Superior temporal gyrus (tissue), 1 donor: ENCODE results near the gene PDXP.
"Not testable (repeated sequence)": the region's sequence is repeated elsewhere in the genome, so short reads cannot be mapped to it uniquely, and the experiment has no call there.

Experiments
- DNase-seq: peaks from one replicate; pipeline ENCODE4 v3.0.0-alpha.2; 2016; ENCODE audit errors: extremely low spot score

PDXP gene

DNA sequence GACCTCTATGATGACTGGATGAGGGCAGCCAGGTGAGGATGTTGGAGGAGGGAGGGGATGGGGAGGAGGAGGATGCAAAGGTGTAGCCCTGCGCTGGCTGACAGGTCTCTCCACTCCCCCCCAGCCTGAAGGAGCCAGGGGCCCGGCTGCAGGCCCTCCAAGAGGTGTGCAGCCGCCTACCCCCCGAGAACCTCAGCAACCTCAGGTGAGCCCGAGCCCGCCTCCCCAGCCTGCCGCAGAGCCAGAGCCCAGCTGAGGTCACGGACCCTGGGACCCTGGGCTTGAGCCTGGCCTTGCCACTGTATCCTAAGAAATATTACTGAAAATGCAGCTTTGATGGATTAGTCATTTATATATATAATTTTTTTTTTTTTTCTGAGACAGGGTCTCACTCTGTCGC, 11.2 kb upstream of the PDXP start:
- no peak for DNase-seq

DNA sequence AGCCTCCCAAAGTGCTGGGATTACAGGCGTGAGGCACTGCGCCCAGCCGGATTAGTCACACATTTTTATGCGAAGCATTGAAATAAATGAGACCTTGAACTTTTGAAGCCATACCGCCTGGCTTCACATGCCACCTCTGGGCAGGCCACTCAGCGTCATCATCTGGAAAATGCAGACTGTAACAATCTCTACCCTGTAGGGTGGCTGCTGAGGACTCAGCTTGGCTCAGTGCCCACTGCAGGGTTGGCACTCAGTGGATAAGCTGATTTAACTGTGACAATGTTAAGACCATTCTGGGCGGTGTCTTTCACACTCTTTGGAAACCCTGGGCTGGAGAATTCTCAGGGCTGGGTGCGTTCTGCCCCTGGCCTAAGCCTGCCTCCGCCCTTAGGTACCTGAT, 10.6 kb upstream of the PDXP start:
- DNase-seq, result no peak

DNA sequence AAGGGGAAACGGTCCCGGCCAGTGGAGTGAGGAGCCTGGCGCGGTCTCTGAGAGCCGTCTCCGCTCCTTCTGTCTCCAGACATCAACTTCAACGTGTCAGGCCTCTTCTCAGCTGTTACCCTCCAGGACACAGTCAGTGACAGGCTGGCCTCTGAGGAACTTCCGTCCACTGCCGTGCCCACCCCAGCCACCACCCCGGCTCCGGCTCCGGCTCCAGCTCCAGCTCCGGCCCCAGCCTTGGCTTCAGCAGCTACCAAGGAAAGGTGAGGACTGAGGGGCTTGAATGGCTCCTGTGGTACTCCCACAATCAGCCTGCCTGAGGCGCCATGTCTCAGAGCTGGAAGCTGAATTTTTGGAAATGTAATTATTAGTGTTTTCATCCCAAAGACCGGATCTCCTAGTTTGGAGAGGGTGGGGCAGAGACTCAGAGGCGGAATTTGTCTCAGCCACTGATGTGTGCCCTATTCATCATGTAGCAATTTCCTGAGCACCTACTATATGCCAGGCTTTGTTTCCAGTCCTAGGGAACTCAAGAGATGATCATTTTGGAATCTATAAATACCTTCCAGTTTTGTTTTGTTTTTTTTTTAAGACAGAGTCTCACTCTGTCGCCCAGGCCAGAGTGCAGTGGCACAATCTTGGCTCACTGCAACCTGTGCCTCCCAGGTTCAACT, 7.9 kb upstream of the PDXP start:
- DNase-seq, result no peak

DNA sequence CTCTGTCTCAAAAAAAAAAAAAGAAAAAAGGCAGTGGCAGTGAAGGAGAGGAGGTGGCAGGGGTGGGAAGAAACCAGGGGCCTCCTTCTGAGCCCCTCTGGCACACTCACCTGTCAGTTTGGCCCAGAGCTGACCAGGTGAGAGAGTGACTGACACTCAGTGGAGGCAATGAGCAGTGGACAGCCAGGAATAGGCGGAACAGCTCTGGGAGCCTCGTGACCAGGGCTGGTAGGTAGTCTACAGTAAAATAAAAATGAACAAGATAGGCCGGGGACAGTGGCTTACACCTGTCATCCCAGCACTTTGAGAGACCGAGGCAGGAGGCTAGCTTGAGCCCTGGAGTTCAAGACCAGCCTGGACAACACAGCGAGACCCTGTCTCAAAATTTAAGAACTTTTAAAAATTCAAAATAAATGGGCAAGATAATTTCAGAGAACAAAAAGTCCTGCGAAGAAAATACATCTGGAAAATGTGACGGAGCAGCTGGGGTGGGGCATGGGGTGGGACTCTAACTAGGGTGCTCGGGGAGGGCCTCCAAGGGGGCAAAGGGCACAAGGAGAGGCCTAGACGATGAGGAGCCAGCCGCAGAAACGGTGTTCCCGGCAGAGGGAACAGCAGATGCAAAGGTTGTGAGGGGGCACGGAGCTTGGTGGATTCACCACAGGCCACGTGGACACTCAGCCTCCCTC, 3.8 kb upstream of the PDXP start:
- no peak for DNase-seq

DNA sequence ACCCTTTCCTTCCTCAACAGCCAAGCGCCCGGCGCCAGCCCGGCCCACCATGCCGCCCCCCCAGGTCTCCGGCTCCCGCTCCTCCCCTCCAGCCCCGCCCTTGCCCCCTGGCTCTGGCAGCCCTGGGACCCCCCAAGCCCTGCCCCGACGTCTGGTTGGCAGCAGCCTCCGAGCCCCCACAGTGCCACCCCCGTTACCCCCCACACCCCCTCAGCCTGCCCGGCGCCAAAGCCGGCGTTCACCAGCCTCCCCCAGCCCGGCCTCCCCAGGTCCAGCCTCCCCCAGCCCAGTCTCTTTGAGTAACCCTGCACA, 3.3 kb upstream of the PDXP start:
- DNase-seq, result no peak

DNA sequence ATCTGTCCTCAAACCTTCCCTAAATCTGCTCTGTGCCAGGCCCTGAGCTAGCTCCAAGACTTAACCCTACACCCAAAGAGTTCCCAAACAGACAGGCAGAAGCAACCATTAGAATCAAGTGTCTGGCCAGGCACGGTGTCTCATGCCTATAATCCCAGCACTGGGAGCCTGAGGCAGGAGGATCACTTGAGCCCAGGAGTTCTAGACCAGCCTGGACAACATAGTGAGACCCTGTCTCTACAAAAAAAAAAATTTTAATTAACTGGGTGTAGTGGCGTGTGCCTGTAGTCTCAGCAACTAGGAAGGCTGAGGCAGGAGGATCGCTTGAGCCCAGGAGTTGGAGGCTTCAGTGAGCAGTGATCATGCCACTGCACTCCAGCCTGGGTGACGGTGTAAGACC, 1.9 kb upstream of the PDXP start:
- DNase-seq, result not testable (repeated sequence)

DNA sequence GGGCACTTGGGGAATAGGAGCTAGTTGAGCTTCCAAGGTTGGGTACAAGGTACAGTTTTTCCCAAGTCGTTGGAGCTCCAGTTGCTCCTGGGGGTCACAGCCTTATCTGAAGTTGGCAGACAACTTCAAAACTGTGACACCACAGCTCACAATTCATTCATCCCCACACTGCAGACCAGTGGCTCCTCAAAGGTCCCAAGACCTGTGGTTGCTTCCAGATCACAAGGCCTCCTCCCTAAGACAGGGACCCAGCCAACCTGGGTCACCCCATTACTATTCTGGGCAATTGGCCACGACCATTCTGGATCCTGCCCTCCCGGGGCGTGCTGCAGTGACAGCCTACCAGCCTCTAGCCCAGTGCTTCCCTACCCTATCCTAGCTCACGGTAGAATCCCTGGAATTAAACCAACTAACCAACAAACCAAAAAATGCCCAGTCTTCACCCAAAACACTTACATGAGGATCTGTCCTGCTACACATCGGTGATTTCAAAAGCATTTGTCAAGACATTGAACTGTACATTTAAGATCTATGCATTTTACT, 862 bp upstream of the PDXP start:
- no peak for DNase-seq

DNA sequence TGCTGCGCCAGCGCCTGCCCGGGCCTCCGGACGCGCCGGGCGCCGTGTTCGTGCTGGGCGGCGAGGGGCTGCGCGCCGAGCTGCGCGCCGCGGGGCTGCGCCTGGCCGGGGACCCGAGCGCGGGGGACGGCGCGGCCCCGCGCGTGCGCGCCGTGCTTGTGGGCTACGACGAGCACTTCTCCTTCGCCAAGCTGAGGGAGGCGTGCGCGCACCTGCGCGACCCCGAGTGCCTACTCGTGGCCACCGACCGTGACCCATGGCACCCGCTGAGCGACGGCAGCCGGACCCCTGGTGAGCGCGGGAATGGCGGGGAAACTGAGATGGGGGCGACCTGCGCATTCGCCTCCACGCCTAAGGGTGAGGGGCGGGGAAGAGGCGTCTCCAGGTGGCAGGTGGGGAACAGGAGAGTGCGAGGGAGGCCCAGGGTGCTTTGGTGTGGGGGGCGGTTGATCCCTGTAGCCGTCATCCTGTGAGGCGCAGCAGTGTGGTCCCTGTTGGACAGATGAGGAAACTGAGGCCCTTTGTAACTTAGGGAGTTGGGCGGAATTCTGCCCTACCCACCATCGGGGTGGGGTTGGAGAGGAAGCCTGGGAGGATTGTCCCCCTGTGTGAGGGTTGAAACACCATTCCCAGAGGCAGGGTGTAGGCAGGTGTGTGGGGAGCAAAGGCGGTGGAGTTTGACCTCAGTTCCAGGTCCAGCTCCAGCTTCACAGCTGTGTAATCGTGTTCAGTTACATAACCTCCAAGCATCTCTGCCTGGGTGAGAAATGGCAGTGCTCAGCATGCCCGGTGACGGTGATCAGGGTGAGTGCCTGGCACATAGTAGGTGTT, 758 bp downstream of the PDXP start:
- DNase-seq, result no peak

DNA sequence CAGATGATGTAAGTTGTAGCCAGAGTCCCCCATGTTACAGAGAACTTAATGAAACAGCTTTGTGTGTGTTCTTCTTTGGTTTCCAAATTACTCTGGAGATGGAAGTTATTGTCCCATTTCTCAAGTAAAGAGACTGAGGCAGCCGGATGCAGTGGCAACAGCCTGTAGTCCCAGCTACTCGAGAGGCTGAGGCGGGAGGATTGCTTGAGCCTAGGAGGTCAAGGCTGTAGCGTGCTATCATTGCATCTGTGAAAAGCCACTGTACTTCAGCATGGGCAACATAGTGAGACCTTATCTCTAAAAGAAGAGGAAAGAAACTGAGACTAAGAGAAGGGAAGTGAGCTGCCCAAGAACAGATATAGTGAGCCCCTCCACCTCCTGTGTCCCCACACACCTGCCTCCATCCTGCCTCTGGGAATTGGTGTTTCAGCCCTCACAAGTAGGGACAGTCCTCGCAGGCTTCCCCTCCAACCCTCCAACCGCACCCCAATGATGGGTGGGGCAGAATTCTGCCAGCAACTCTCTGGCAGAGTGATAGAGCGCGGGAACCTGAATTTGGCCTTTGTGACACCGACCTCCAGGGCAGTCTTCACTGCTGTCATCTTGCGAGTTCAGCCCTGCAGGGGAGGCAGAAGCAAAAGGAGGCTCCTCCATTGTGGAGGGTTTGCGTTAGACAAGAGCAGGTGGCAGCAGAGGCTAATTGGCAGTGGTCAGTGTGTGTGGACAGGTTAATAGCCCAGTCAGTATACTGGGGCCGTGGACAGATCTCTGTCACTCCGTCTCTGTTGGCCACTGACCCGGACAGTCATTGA, 1.6 kb downstream of the PDXP start:
- DNase-seq, result no peak

DNA sequence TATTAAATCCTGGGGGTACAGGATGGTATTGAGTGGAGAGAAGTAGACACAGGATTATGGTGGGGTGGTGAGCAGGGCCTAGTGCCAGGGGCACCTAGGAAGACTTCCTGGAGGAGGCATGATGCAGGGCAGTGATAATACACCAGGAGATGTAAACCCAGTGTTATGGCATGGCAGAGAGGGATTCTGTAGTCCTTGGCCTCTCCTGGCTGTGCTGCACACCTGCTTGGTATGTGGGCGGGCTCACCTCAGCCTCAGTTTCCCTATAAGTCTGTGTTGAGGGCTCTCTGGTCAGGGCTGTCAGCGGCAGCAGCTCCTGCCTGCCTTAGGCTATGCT, 2.2 kb downstream of the PDXP start:
- no peak for DNase-seq

DNA sequence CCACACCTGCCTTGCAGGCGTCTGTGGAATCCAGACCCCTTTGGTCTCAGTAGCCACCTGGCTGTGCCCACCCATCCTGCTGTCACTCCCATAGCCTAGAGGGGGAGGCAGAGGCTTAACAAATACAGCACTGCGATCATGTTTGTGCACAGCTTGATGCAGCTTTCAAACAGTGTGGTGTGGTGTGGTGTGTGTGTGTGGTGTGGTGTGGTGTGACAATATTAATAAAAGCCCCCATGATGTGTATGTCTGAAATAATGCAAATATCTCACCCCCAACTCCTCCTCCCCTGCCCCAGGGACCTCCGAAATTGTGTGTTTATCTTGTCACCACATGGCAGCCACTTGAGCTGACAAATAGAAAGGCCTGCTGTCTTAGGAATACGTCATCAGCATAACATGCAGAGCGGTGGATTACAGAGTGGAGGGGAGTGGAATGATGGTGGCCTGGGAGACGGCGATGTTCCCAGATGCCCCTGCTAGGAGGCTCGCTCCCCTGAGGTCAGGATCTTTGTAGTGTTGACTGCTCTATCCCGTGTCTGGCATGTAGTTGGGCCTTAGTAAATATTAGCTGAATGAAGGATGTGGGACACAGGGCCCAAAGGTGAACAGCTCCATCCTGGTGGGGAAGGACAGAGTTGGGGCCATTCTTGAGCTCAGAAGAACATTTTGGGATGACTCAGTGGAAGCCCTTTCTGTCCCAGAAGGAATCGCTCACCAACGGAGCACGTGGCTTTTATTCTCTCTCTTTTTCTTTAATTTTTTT, 2.8 kb downstream of the PDXP start:
- peak; percentile 71 for DNase-seq

DNA sequence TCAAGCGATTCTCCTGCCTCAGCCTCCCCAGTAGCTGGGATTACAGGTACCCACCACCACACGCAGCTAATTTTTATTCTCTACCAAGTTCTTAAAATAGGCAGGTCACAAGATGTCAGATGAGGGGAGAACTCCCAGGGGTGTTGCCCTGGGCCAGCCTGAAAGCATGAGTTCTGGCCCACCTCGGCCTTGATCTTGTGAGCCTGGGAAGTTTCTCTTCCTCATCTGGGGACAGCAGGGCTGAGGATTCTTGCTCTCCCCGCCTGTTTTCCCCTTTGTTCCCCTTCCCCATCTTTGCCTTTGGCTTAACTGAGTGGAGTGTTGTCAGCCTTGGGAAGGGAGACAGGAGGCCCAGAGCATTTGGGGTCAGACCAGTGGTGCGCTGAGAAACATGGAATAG, 3.5 kb downstream of the PDXP start:
- DNase-seq, result no peak

DNA sequence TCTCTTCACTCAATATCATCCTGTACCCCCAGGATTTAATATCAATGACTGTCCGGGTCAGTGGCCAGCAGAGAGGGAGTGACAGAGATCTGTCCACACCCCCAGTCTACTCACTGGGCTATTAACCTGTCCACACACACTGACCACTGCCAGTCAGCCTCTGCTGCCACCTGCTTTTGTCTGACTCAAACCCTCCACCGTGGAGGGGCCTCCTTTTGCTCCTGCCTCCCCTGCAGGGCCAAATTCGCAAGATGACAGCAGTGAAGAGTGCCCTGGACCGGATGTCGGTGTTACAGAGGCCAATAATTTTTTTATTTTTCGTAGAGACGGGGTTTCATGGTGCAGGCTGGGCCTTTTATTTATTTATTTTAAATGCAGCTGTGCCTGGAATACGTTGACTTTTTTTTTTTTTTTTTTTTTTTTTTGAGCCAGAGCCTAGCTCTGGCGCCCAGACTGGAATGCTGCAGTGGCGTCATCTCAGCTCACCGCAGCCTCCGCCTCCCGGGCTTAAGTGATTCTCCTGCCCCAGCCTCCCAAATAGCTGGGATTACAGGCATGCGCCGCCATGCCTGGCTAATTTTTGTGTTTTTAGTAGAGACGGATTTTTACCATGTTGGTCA, 5.1 kb downstream of the PDXP start:
- DNase-seq, result no peak

DNA sequence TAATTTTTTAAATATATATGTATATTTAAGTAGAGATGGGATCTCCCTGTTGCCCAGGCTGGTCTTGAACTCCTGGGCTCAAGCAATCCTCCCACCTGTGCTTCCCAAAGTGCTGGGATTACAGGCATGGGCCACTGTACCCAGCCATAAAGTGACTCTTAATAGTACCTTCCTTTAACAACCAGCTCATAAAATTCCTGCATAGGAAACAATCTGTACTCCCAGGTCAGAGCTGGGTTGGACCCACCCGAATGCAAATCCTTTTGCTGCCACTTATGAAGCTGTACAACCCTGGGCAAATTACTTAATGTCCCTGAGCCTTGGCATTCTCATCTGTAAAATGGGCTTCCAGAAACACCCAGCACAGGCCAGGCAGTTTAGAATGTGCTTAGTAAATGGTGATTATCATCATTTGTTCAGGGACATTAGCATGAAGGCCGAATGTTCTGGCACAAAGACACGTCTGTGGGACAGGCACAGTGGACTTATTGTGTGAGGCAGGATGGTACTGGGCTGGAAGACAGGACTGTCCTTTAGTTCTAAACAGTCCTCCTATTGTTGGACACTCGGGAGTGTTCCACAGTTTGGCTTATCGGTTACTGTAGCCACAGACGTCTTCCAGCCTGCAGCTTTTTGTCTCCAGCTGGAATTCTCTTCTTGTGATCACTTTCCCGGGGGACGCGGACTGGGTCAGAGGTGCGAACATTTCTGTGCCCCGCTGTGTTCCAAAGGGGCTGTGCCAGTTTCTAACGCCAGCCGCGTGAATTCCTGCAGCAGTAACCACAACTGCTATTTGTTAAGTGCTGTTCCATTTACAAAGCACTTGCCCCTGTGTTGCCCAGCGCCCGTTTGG, 6.0 kb downstream of the PDXP start:
- peak; percentile 96 for DNase-seq

DNA sequence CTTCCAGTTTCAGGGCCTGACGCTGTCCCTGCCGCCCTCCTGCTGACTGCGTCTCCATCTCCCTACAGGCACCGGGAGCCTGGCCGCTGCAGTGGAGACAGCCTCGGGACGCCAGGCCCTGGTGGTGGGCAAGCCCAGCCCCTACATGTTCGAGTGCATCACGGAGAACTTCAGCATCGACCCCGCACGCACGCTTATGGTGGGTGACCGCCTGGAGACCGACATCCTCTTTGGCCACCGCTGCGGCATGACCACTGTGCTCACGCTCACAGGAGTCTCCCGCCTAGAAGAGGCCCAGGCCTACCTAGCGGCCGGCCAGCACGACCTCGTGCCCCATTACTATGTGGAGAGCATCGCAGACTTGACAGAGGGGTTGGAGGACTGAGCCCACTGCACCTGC, 7.0 kb downstream of the PDXP start:
- no peak for DNase-seq

DNA sequence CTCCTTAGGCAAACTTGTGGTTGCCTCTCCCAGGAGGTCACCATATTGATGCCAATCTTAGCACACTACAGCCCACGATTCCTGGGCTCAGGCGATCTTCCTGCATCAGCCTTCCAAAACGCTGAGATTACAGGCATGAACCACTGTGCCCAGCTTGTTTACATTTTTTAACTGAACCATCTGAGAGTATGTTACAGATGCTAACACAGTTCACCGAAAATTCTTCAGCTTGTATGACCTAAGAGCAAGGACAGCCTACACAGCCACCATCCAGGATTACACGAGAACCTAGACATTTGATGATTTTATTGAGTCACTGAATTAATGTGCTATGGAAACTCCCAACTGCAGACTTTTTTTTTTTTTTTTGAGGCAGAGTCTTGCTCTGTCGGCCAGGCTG, 11.1 kb downstream of the PDXP start:
- DNase-seq, result no peak

DNA sequence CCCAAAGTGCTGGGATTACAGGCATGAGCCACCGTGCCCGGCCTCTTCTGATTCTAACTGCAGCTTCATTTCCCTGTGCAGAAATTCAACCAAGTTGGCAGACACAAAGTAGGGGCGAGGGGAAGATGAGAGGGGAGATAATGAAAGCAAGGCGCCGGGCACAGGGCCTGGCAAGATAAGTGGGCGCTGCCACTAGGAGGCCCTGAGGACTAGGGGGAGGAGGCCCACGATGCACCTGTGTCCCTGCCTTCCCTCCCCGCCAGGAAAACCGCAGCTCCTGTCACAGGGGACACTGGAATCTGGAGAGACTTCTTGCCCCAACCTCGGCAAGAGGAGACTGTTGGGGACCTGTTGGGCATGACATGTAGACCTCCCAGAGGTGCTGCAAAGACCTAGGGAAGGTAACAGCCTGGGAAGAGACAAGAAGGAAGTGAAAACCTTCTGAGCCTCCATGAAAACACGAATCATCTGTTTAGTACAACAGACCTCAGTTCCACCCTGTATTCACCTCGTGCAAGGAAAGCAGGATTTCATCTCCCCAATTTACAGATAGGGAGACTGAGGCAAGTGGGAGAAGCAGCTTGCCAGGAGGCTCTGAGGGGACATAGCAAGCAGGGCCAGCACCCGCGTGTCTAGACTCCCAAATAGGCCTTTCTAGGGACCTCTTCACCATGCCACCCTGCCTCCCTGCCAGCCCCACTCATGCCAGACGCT, 13.8 kb downstream of the PDXP start:
- no peak for DNase-seq

DNA sequence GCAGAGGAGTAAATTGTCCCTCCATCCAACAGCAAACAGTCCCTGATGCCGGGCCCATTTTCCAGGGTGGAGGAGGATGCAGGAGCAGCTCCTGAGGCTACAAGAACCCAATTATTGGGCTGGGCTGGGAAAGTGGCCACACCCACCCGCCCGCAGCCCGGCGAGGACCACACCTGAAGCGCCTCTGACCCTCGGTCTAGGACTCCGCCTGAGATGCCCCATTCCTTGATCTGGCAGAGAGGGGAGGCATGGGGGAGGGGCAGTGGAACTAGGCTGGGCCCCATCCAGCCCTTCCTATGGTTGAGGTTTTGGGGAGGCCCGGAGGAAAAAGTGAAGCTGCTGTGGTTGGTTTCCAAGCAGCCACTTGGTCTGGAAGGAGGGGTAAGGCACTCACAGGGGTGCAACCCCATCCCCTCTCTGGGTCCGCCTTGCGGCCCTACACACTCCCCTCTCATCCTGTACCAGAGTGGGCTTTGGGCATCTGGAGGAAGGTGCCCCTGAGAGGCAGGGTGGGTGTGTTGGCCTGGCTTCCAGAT, 14.5 kb downstream of the PDXP start:
- DNase-seq, result no peak

DNA sequence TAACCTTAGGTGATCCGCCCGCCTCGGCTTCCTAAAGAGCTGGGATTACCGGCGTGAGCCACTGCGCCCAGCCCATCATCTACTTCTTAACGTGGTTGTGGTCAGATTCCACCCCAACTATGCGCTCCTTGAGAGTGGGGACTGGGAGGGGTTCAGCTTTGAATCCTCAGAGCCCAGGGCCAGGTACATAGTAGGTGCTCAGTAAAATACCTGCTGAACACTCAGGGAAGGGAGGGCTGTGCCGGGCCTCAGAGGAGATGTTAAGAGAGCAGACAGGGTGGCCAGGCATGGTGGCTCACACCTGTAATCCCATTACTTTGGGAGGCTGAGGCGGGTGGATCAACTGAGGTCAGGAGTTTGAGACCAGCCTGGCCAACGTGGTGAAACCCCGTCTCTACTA, 15.7 kb downstream of the PDXP start:
- no peak for DNase-seq
